ENCODE data around the gene SNX30.

The SNX30 gene

GRCh38 chr9:112870556-112870955 lies 120.0 kb downstream of the SNX30 start:
- Histone ChIP-seq H3K27me3 (ENCODE audit: insufficient read depth, insufficient read length) (no peaks in the 10 kb centered on the region), H3K9ac (ENCODE audit: insufficient read length, low read depth) (no peak overlapping the region), H3K4me3 (ENCODE audit: insufficient read length, low read depth) (no peak overlapping the region), H3K36me3 (ENCODE audit: insufficient read depth, insufficient read length, low read length) (peaks cover 36% of the 10 kb centered on the region), H3K4me1 (ENCODE audit: insufficient read depth, insufficient read length) (no peaks in the 10 kb centered on the region), H3K9me3 (ENCODE audit: insufficient read depth, low read length) (peaks cover 10% of the 10 kb centered on the region; the same call in 1 of the 2 replicates)
- TF ChIP-seq SUZ12 (IDR thresholded peaks at IDR 0.05; ENCODE audit: extremely low read depth, insufficient read depth, insufficient read length): no peak
- TF ChIP-seq YY1 (IDR thresholded peaks at IDR 0.05; ENCODE audit: insufficient read depth, insufficient read length): no peak
- no peak for TF ChIP-seq ZNF274 (IDR thresholded peaks at IDR 0.05; ENCODE audit: low read depth, low read length)
- no peak for DNase-seq (ENCODE audit: low read depth, low spot score)

GRCh38 chr9:112872019-112872418 lies 121.5 kb downstream of the SNX30 start:
- no peaks in the 10 kb centered on the region for H3K4me1 ChIP-seq (ENCODE audit: insufficient read depth, insufficient read length)

GRCh38 chr9:112873773-112874405 lies 123.3 kb downstream of the SNX30 start:
- Histone ChIP-seq H3K27me3 (ENCODE audit: insufficient read depth, insufficient read length) (no peaks in the 10 kb centered on the region), H3K9me3 (ENCODE audit: insufficient read depth, low read length) (no peaks in the 10 kb centered on the region), H3K4me1 (ENCODE audit: insufficient read depth, insufficient read length) (no peaks in the 10 kb centered on the region), H3K4me3 (ENCODE audit: insufficient read length, low read depth) (no peak overlapping the region), H3K9ac (ENCODE audit: insufficient read length, low read depth) (no peak overlapping the region), H3K36me3 (ENCODE audit: insufficient read depth, insufficient read length, low read length) (peaks cover 28% of the 10 kb centered on the region)
- no peak for DNase-seq (ENCODE audit: low read depth, low spot score)
- TF ChIP-seq SUZ12 (IDR thresholded peaks at IDR 0.05; ENCODE audit: extremely low read depth, insufficient read depth, insufficient read length): no peak
- TF ChIP-seq ZNF274 (IDR thresholded peaks at IDR 0.05; ENCODE audit: low read depth, low read length): no peak
- TF ChIP-seq YY1 (IDR thresholded peaks at IDR 0.05; ENCODE audit: insufficient read depth, insufficient read length): no peak

More at GRCh38 chr9:112872019-112872418, 121.5 kb downstream of the SNX30 start:
- H3K27me3 ChIP-seq (ENCODE audit: insufficient read depth, insufficient read length): no peaks in the 10 kb centered on the region
- H3K9ac ChIP-seq (ENCODE audit: insufficient read length, low read depth): no peak overlapping the region
- H3K4me3 ChIP-seq (ENCODE audit: insufficient read length, low read depth): no peak overlapping the region
- peaks cover 30% of the 10 kb centered on the region for H3K36me3 ChIP-seq (ENCODE audit: insufficient read depth, insufficient read length, low read length)
- TF ChIP-seq ZNF274 (IDR thresholded peaks at IDR 0.05; ENCODE audit: low read depth, low read length) (no peak), YY1 (IDR thresholded peaks at IDR 0.05; ENCODE audit: insufficient read depth, insufficient read length) (no peak), SUZ12 (IDR thresholded peaks at IDR 0.05; ENCODE audit: extremely low read depth, insufficient read depth, insufficient read length) (no peak)
- no peak for DNase-seq (ENCODE audit: low read depth, low spot score)
- H3K9me3 ChIP-seq (ENCODE audit: insufficient read depth, low read length): no peaks in the 10 kb centered on the region

GRCh38 chr9:112878752-112879151 lies 128.2 kb downstream of the SNX30 start:
- Histone ChIP-seq H3K27me3 (ENCODE audit: insufficient read depth, insufficient read length) (no peaks in the 10 kb centered on the region), H3K9ac (ENCODE audit: insufficient read length, low read depth) (no peak overlapping the region), H3K4me1 (ENCODE audit: insufficient read depth, insufficient read length) (no peaks in the 10 kb centered on the region), H3K36me3 (ENCODE audit: insufficient read depth, insufficient read length, low read length) (peaks cover 8% of the 10 kb centered on the region), H3K9me3 (ENCODE audit: insufficient read depth, low read length) (no peaks in the 10 kb centered on the region), H3K4me3 (ENCODE audit: insufficient read length, low read depth) (no peak overlapping the region)
- DNase-seq (ENCODE audit: low read depth, low spot score): no peak
- TF ChIP-seq SUZ12 (IDR thresholded peaks at IDR 0.05; ENCODE audit: extremely low read depth, insufficient read depth, insufficient read length) (no peak), ZNF274 (IDR thresholded peaks at IDR 0.05; ENCODE audit: low read depth, low read length) (no peak), YY1 (IDR thresholded peaks at IDR 0.05; ENCODE audit: insufficient read depth, insufficient read length) (no peak)

GRCh38 chr9:112880650-112881049 lies 130.1 kb downstream of the SNX30 start:
- H3K9me3 ChIP-seq (ENCODE audit: insufficient read depth, low read length): no peaks in the 10 kb centered on the region
- no peak overlapping the region for H3K9ac ChIP-seq (ENCODE audit: insufficient read length, low read depth)
- peaks cover 4% of the 10 kb centered on the region for H3K4me1 ChIP-seq (ENCODE audit: insufficient read depth, insufficient read length)
- H3K4me3 ChIP-seq (ENCODE audit: insufficient read length, low read depth): no peak overlapping the region
- no peak for DNase-seq (ENCODE audit: low read depth, low spot score)
- no peaks in the 10 kb centered on the region for H3K27me3 ChIP-seq (ENCODE audit: insufficient read depth, insufficient read length)
- peaks cover 8% of the 10 kb centered on the region for H3K36me3 ChIP-seq (ENCODE audit: insufficient read depth, insufficient read length, low read length)
- TF ChIP-seq YY1 (IDR thresholded peaks at IDR 0.05; ENCODE audit: insufficient read depth, insufficient read length): no peak
- TF ChIP-seq ZNF274 (IDR thresholded peaks at IDR 0.05; ENCODE audit: low read depth, low read length): no peak
- TF ChIP-seq SUZ12 (IDR thresholded peaks at IDR 0.05; ENCODE audit: extremely low read depth, insufficient read depth, insufficient read length): no peak

GRCh38 chr9:112881331-112881730 lies 130.8 kb downstream of the SNX30 start:
- Histone ChIP-seq H3K36me3 (ENCODE audit: insufficient read depth, insufficient read length, low read length) (peaks cover 8% of the 10 kb centered on the region), H3K4me1 (ENCODE audit: insufficient read depth, insufficient read length) (peaks cover 4% of the 10 kb centered on the region), H3K4me3 (ENCODE audit: insufficient read length, low read depth) (no peak overlapping the region), H3K27me3 (ENCODE audit: insufficient read depth, insufficient read length) (no peaks in the 10 kb centered on the region), H3K9me3 (ENCODE audit: insufficient read depth, low read length) (no peaks in the 10 kb centered on the region), H3K9ac (ENCODE audit: insufficient read length, low read depth) (no peak overlapping the region)
- DNase-seq (ENCODE audit: low read depth, low spot score): no peak
- TF ChIP-seq YY1 (IDR thresholded peaks at IDR 0.05; ENCODE audit: insufficient read depth, insufficient read length) (no peak), ZNF274 (IDR thresholded peaks at IDR 0.05; ENCODE audit: low read depth, low read length) (no peak), SUZ12 (IDR thresholded peaks at IDR 0.05; ENCODE audit: extremely low read depth, insufficient read depth, insufficient read length) (no peak)

- no peak for DNase-seq (ENCODE audit: low read depth, low spot score)
- Histone ChIP-seq H3K4me3 (ENCODE audit: insufficient read length, low read depth) (no peak overlapping the region), H3K9me3 (ENCODE audit: insufficient read depth, low read length) (no peaks in the 10 kb centered on the region), H3K4me1 (ENCODE audit: insufficient read depth, insufficient read length) (peaks cover 4% of the 10 kb centered on the region), H3K36me3 (ENCODE audit: insufficient read depth, insufficient read length, low read length) (peaks cover 3% of the 10 kb centered on the region), H3K9ac (ENCODE audit: insufficient read length, low read depth) (no peak overlapping the region), H3K27me3 (ENCODE audit: insufficient read depth, insufficient read length) (peaks cover 1% of the 10 kb centered on the region)
- no peak for TF ChIP-seq SUZ12 (IDR thresholded peaks at IDR 0.05; ENCODE audit: extremely low read depth, insufficient read depth, insufficient read length)
- no peak for TF ChIP-seq ZNF274 (IDR thresholded peaks at IDR 0.05; ENCODE audit: low read depth, low read length)
- no peak for TF ChIP-seq YY1 (IDR thresholded peaks at IDR 0.05; ENCODE audit: insufficient read depth, insufficient read length)
Observed at GRCh38 chr9:112884101-112884500, 133.5 kb downstream of the SNX30 start.
